ENCODE data around the gene ZBTB46. TPM values are rescaled to one million over a fixed set of nuclear protein-coding genes. Genes with fewer than 3 reads are reported as not detected.

ZBTB46 gene
- total RNA-seq, 4 donors from 2014 or later: 1.2 to 6.7 (median 5.7) TPM

DNA sequence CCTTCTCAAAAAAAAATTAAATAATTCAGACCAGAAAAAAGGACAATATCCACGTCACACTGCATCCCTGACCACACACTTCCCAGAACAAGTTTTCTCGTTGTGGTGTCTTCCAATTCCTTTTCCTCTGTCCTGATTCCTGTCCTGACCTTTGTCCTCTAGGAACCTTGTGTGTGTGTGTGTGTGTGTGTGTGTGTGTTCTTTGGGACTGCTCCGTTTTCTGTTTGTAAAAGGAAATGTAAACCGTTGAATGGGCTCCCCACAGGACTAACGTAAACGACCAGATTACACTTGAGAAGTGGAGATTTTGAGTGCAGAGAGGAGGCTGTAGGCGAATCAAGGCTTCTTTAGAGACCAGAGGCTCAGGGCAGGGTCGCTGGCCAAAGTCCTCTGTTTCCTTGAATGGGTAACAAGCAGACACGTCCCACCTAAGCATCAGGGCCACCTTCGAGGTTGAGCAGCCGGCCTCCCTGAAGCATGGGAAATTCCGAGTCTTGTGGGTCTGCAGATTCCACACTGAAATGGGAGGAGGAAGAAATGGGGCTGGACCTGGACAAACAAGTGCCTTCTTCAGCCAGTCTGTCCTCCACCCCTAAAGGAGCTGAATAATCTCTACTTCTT lies 7.3 kb downstream of the ZBTB46 start:
- intact Hi-C loops (cut with DNase I; ENCODE audit: low total_unique reads): no loop called here
- DNase-seq (ENCODE audit: low spot score in 2 of 2): no peak
- H3K4me3 ChIP-seq (ENCODE audit: low read depth, poor library complexity, severe bottlenecking): no peak overlapping the region
- TF ChIP-seq, protein P1, sequence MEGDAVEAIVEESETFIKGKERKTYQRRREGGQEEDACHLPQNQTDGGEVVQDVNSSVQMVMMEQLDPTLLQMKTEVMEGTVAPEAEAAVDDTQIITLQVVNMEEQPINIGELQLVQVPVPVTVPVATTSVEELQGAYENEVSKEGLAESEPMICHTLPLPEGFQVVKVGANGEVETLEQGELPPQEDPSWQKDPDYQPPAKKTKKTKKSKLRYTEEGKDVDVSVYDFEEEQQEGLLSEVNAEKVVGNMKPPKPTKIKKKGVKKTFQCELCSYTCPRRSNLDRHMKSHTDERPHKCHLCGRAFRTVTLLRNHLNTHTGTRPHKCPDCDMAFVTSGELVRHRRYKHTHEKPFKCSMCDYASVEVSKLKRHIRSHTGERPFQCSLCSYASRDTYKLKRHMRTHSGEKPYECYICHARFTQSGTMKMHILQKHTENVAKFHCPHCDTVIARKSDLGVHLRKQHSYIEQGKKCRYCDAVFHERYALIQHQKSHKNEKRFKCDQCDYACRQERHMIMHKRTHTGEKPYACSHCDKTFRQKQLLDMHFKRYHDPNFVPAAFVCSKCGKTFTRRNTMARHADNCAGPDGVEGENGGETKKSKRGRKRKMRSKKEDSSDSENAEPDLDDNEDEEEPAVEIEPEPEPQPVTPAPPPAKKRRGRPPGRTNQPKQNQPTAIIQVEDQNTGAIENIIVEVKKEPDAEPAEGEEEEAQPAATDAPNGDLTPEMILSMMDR (IDR thresholded peaks at IDR 0.05): no peak
- TF ChIP-seq POLR2A (IDR thresholded peaks at IDR 0.05): no peak
- 71 to 78% methylated on average over 12 of the region's 12 CpGs for WGBS, 2 donors

GRCh38 chr20:63822276-63822696 lies 8.8 kb downstream of the ZBTB46 start:
- no peak overlapping the region for H3K4me3 ChIP-seq (ENCODE audit: low read depth, poor library complexity, severe bottlenecking)
- TF ChIP-seq POLR2A (IDR thresholded peaks at IDR 0.05): no peak
- TF ChIP-seq, protein P1 (IDR thresholded peaks at IDR 0.05): no peak
- WGBS, 2 donors: 83 to 86% methylated on average over 15 of the region's 15 CpGs
- intact Hi-C loops (cut with DNase I; ENCODE audit: low total_unique reads): no loop called here
- no peak for DNase-seq (ENCODE audit: low spot score in 2 of 2)

DNA sequence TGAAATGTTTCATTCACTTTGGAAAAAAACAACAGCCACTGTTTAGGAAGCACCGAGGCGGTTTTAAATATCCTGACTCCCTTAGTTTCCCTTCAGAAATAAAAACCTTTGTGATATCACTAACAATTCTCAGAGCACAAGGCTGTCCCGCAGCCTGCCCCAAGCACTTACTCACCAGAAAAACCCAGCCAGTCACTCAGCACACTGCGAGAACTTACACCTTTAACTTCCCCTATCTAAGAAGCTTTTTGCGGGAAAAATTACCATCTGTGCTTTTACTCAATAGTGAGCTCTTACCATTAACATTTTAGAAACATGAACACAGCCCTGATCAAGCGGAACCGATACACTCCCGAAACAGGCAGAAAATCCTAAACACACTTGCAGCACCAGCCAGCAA lies 9.3 kb downstream of the ZBTB46 start:
- WGBS, 2 donors: 92 to 98% methylated on average over 8 of the region's 8 CpGs
- intact Hi-C loops (cut with DNase I; ENCODE audit: low total_unique reads): no loop called here
- no peak overlapping the region for H3K4me3 ChIP-seq (ENCODE audit: low read depth, poor library complexity, severe bottlenecking)
- no peak for DNase-seq (ENCODE audit: low spot score in 2 of 2)
- TF ChIP-seq, protein P1 (IDR thresholded peaks at IDR 0.05): no peak
- no peak for TF ChIP-seq POLR2A (IDR thresholded peaks at IDR 0.05)

DNA sequence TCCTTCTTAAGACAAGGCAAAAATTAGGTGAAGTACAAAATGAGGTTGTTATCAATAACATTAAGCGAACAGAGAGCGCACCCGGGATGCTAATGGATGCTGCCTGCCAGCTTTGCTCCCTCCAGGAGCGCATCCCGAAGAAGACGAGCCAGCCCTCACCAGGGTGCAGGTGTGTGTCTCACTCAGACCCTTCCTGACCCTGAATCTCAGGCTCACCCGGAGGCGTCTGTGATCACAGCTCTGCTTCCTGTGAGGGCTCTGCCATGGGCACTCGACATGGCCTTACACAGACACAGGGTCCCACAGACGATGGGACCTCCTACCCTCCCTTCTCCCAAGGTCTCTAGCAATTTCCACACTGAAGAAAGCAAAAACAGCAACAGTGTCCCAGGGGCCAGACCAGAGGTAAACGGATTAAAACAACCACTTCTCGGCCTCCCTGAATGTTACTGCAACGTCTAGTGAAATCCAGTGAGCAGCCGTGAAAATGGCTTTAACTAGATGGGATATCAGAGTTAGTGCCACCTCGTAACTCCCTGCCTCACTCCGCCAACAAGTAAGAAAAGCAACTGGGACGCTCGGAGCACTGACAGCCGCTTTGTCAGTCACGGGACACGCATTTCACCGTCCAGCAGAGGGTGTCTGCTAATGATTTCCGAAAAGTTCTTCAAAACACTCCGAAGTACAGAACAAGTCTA lies 11.7 kb downstream of the ZBTB46 start:
- 47 to 51% methylated on average over 24 of the region's 24 CpGs for WGBS, 2 donors
- H3K4me3 ChIP-seq (ENCODE audit: low read depth, poor library complexity, severe bottlenecking): no peak overlapping the region
- DNase-seq (ENCODE audit: low spot score in 2 of 2): no peak
- intact Hi-C loops (cut with DNase I; ENCODE audit: low total_unique reads): no loop called here
- TF ChIP-seq, protein P1 (IDR thresholded peaks at IDR 0.05): no peak
- no peak for TF ChIP-seq POLR2A (IDR thresholded peaks at IDR 0.05)

DNA sequence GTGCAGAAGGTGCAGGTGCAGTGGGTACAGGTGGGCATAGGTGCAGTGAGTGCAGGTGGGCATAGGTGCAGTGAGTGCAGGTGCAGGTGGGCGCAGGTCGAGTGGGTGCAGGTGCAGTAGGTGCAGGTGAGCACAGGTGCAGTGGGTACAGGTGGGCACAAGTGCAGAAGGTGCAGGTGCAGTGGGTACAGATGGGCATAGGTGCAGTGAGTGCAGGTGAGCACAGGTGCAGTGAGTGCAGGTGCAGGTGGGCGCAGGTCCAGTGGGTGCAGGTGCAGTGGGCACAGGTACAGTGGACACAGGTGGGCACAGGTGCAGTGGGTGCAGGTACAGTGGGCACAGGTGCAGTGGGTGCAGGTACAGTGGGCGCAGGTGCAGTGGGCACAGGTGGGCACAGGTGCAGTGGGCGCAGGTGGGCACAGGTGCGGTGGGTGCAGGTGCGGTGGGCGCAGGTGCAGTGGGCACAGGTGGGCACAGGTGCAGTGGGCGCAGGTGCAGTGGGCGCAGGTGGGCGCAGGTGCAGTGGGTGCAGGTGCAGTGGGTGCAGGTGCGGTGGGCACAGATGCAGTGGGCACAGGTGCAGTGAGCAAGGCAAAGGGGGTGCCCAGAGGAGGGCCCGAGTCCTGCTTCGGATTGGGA lies 15.3 kb downstream of the ZBTB46 start:
- no peak overlapping the region for H3K4me3 ChIP-seq (ENCODE audit: low read depth, poor library complexity, severe bottlenecking)
- 71 to 89% methylated on average over 14 of the region's 14 CpGs for WGBS, 2 donors
- intact Hi-C loops (cut with DNase I; ENCODE audit: low total_unique reads): no loop called here
- TF ChIP-seq POLR2A (IDR thresholded peaks at IDR 0.05): no peak
- TF ChIP-seq, protein P1 (IDR thresholded peaks at IDR 0.05): no peak
- no peak for DNase-seq (ENCODE audit: low spot score in 2 of 2)

All from lower leg skin (tissue), 4 donors.